Endodermal cell (in vitro differentiated cells): ENCODE data around the gene ELF5. TPM values are rescaled to one million over a fixed set of nuclear protein-coding genes. Genes with fewer than 3 reads are reported as not detected.

Experiments
- DNase-seq: peaks from one replicate; pipeline ENCODE4 v3.0.0-alpha.2; 2017
- H3K27ac ChIP-seq: 2 replicates; pipeline ENCODE4 v1.5.1; 2013; ENCODE audit warnings: mild to moderate bottlenecking, low read depth, low read length, moderate library complexity
- H3K27me3 ChIP-seq: 2 replicates; pipeline ENCODE4 v1.6.1; 2013; ENCODE audit warnings: mild to moderate bottlenecking, low read length, moderate library complexity; ENCODE audit not compliant: insufficient read depth, control insufficient read depth, poor library complexity, severe bottlenecking
- H3K36me3 ChIP-seq: 2 replicates; pipeline ENCODE4 v1.7.0; 2013; ENCODE audit warnings: mild to moderate bottlenecking, low read length, moderate library complexity; ENCODE audit not compliant: control insufficient read depth, insufficient read depth
- H3K4me1 ChIP-seq: one replicate; pipeline ENCODE4 v1.7.0; 2013; ENCODE audit warnings: low read length; ENCODE audit not compliant: control insufficient read depth, insufficient read depth
- H3K4me3 ChIP-seq: 2 replicates; pipeline ENCODE4 v1.5.1; 2013; ENCODE audit warnings: mild to moderate bottlenecking, low read length, moderate library complexity
- H3K9ac ChIP-seq: 2 replicates; pipeline ENCODE4 v1.6.1; 2013; ENCODE audit warnings: mild to moderate bottlenecking, low read length, moderate library complexity; ENCODE audit not compliant: poor library complexity, severe bottlenecking; ENCODE audit errors: extremely low read depth
- H3K9me3 ChIP-seq: 2 replicates; pipeline ENCODE4 v1.6.1; 2013; ENCODE audit warnings: mild to moderate bottlenecking, low read length, moderate library complexity; ENCODE audit not compliant: control insufficient read depth
- H3K27ac Mint-ChIP-seq: 2 replicates; pipeline ENCODE4 v1.8.0; 2020; ENCODE audit warnings: mixed read lengths
- H3K27me3 Mint-ChIP-seq: 2 replicates; pipeline ENCODE4 v1.8.0; 2021; ENCODE audit warnings: mild to moderate bottlenecking, mixed read lengths; ENCODE audit not compliant: insufficient read depth
- H3K36me3 Mint-ChIP-seq: 2 replicates; pipeline ENCODE4 v1.8.0; 2020; ENCODE audit warnings: low read depth, mixed read lengths
- H3K4me1 Mint-ChIP-seq: 2 replicates; pipeline ENCODE4 v1.8.0; 2020; ENCODE audit warnings: mixed read lengths
- H3K4me3 Mint-ChIP-seq: 2 replicates; pipeline ENCODE4 v1.8.0; 2020; ENCODE audit warnings: mild to moderate bottlenecking, moderate library complexity, mixed read lengths
- H3K9me3 Mint-ChIP-seq: 2 replicates; pipeline ENCODE4 v1.8.0; 2020; ENCODE audit warnings: mild to moderate bottlenecking, mixed read lengths
- CTCF ChIP-seq: fragments of 200-600 bp; sonication (generic); conservative IDR thresholded peaks from 2 replicates; pipeline ENCODE4 v1.5.0; 2021; ENCODE audit warnings: antibody characterized with exemption, mild to moderate bottlenecking
- WGBS, 2 experiments: methylation state at CpG; one replicate each; pipeline versions ENCODE4 v1.1.5 to v1.1.7; 2013; ENCODE audit warnings: missing lambda C conversion rate in 2 of 2, mixed read lengths in 1 of 2; ENCODE audit not compliant: insufficient coverage in 1 of 2, insufficient read length in 1 of 2; 5-methylcytosine and 5-hydroxymethylcytosine counted together
- total RNA-seq, 2 donors: library from RNA; stranded (reverse); fragmentation: NEBNext Ultra II Directional in 1 of 2; extraction: Animal tissue kit (Norgen Biotek cat#: 25700) in 1 of 2; gene quantifications; 2 replicates in 1 of 2; 3 replicates in 1 of 2; pipeline ENCODE4 v1.2.1, GENCODE V29; 2021

ELF5 gene
- total RNA-seq, 2 donors from 2014 or later, result not detected

- Histone ChIP-seq H3K9me3 (peaks cover 36% of the 10 kb centered on the region), H3K27ac (no peak overlapping the region), H3K36me3 (no peaks in the 10 kb centered on the region), H3K27me3 (no peaks in the 10 kb centered on the region), H3K4me3 (no peak overlapping the region), H3K9ac (no peak overlapping the region), H3K4me1 (no peaks in the 10 kb centered on the region)
- Mint-ChIP-seq H3K9me3 (peaks cover 33% of the 10 kb centered on the region), H3K4me3 (no peak overlapping the region), H3K27ac (no peak overlapping the region), H3K27me3 (no peaks in the 10 kb centered on the region), H3K36me3 (peaks cover 81% of the 10 kb centered on the region), H3K4me1 (no peaks in the 10 kb centered on the region)
- DNase-seq, result peak; percentile 80
- TF ChIP-seq CTCF, result peak; percentile 73
- WGBS, 2 experiments, result 80 to 81% methylated on average over 6 to 8 of the region's 8 CpGs
Measured at GRCh38 chr11:34468209-34468841, 45.3 kb downstream of the ELF5 start.

GRCh38 chr11:34466802-34467488 is 46.6 kb downstream of the ELF5 start:
- Mint-ChIP-seq H3K27me3 (no peaks in the 10 kb centered on the region), H3K36me3 (peaks cover 84% of the 10 kb centered on the region), H3K27ac (no peak overlapping the region), H3K9me3 (peaks cover 33% of the 10 kb centered on the region), H3K4me3 (no peak overlapping the region), H3K4me1 (no peaks in the 10 kb centered on the region)
- no peak for DNase-seq
- Histone ChIP-seq H3K36me3 (no peaks in the 10 kb centered on the region), H3K9ac (no peak overlapping the region), H3K4me1 (no peaks in the 10 kb centered on the region), H3K27me3 (no peaks in the 10 kb centered on the region), H3K27ac (no peak overlapping the region), H3K9me3 (peaks cover 36% of the 10 kb centered on the region), H3K4me3 (peak overlapping the region; percentile 66)
- WGBS, 2 experiments, result 57 to 66% methylated on average over 2 of the region's 3 CpGs
- no peak for TF ChIP-seq CTCF

DNA sequence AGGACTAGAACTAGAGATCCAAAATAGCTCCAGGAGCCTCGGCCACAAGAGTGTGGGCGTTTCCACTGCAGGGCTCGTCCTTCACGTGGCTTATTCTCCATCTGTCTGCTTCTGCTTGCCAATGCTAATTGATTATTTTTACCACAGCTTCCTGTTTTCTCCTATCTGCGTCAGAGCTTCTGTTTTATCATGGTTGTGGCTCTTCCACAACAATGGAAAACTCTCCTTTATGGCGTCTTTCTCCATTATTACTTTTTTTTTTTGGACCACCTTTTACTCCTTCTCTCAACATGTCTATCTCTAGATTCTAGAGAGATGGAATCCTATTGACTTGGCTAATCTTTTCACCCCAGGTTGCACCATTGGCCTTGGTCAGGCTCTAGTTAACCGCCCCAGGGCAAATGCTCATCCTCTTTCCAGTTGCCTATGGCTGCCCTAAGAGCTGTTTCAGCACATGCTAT is 49.0 kb downstream of the ELF5 start:
- no peaks in the 10 kb centered on the region for H3K27me3 Mint-ChIP-seq
- Histone ChIP-seq H3K4me3 (no peak overlapping the region), H3K9ac (no peak overlapping the region), H3K27ac (no peak overlapping the region), H3K4me1 (no peaks in the 10 kb centered on the region), H3K27me3 (no peaks in the 10 kb centered on the region), H3K9me3 (peaks cover 36% of the 10 kb centered on the region), H3K36me3 (no peaks in the 10 kb centered on the region)
- H3K4me3 Mint-ChIP-seq, result no peak overlapping the region
- WGBS, 2 experiments, result 88 to 89% methylated on average over 6 to 7 of the region's 7 CpGs
- DNase-seq, result no peak
- no peaks in the 10 kb centered on the region for H3K4me1 Mint-ChIP-seq
- H3K9me3 Mint-ChIP-seq, result peaks cover 33% of the 10 kb centered on the region
- H3K27ac Mint-ChIP-seq, result no peak overlapping the region
- TF ChIP-seq CTCF, result no peak
- H3K36me3 Mint-ChIP-seq, result peaks cover 75% of the 10 kb centered on the region
